H1 (cell line): ENCODE data around the gene KCTD7.

ENCODE experiments used
- CEBPB ChIP-seq: IDR thresholded peaks from 2 replicates; pipeline ENCODE4 v1.6.1; 2012; ENCODE audit warnings: low read depth, low read length
- CREB1 ChIP-seq: IDR thresholded peaks from 2 replicates; pipeline ENCODE4 v1.6.1; 2012; ENCODE audit warnings: inconsistent platforms
- EP300 ChIP-seq, 2 experiments: IDR thresholded peaks; 1 replicate in 1 of 2; 2 replicates in 1 of 2; pipeline ENCODE4 v1.6.1; 2011 to 2012; ENCODE audit warnings: low read depth in 2 of 2, low read length in 2 of 2, mild to moderate bottlenecking in 2 of 2, borderline replicate concordance in 1 of 2, inconsistent platforms in 1 of 2, moderate library complexity in 1 of 2
- EZH2 ChIP-seq: fragments of 200-600 bp; sonication (generic); IDR thresholded peaks from 2 replicates; pipeline ENCODE4 v1.7.1; 2012; ENCODE audit warnings: low read depth, mild to moderate bottlenecking, moderate library complexity, low read length, inconsistent platforms; ENCODE audit not compliant: severe bottlenecking
- POLR2A ChIP-seq, 2 experiments: IDR thresholded peaks; 1 replicate in 1 of 2; 2 replicates in 1 of 2; pipeline ENCODE4 v1.6.1; 2011; ENCODE audit warnings: low read depth in 2 of 2, low read length in 2 of 2, mild to moderate bottlenecking in 2 of 2; ENCODE audit errors: control extremely low read depth in 1 of 2
- POLR2AphosphoS5 ChIP-seq: IDR thresholded peaks from 2 replicates; pipeline ENCODE4 v1.6.1; 2011; ENCODE audit warnings: low read depth, low read length
- RAD21 ChIP-seq, 2 experiments: IDR thresholded peaks in 1 of 2; conservative IDR thresholded peaks in 1 of 2; 2 replicates each; pipeline ENCODE4 v1.6.1; 2011; ENCODE audit warnings: low read depth in 2 of 2, low read length in 2 of 2, improper control_type of control experiment in 1 of 2, inconsistent platforms in 1 of 2, mild to moderate bottlenecking in 1 of 2, moderate library complexity in 1 of 2
- TAF1 ChIP-seq: IDR thresholded peaks from 2 replicates; pipeline ENCODE4 v1.6.1; 2011; ENCODE audit warnings: mild to moderate bottlenecking, low read depth, low read length
- TBP ChIP-seq: IDR thresholded peaks from 2 replicates; pipeline ENCODE4 v1.6.1; 2011; ENCODE audit warnings: low read depth, low read length, improper control_type of control experiment
- TEAD4 ChIP-seq: IDR thresholded peaks from 2 replicates; pipeline ENCODE4 v1.6.1; 2012; ENCODE audit warnings: low read depth, low read length, inconsistent platforms, mixed read lengths
- TF ChIP-seq, protein P1 (sequence below), 3 experiments: IDR thresholded peaks; 1 replicate in 2 of 3; 2 replicates in 1 of 3; pipeline versions ENCODE4 v1.5.1 to v1.6.1; 2011; ENCODE audit warnings: low read length in 3 of 3, mild to moderate bottlenecking in 3 of 3, inconsistent platforms in 2 of 3, low read depth in 1 of 3, moderate library complexity in 1 of 3; ENCODE audit not compliant: insufficient read depth in 1 of 3; ENCODE audit errors: control extremely low read depth in 1 of 3
- TF ChIP-seq, protein P2 (sequence below): IDR thresholded peaks from 2 replicates; pipeline ENCODE4 v1.6.1; 2012; ENCODE audit warnings: inconsistent platforms

DNA sequence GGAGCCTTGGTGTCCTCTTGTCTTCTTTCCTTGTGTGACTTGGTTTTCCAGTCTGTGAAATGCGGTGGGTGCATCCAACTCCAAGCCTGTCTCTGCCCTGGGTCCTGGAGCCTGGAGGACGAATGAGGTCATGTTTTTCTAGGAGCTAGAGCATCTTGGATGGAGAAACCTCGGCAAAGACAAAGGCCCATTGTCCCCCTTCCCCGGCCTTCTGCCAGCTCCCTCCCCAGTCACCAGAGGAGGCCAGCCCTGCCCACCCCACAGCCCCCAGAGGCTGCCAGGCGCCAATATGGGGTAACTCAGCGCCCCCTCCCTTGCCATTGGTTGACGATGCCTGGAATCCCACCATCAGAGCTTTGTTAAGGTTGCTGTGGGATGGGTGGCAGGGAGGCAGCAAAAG, 40.4 kb downstream of the KCTD7 start:
- no peak for TF ChIP-seq POLR2A (IDR thresholded peaks at IDR 0.05; ENCODE audit: control extremely low read depth in 1 of 2, low read depth in 2 of 2, low read length in 2 of 2)
- TF ChIP-seq TBP, result no peak
- TF ChIP-seq RAD21 (IDR thresholded peaks at IDR 0.05 in 1 of 2, conservative IDR thresholded peaks at IDR 0.05 in 1 of 2; ENCODE audit: low read depth in 2 of 2, low read length in 2 of 2), result no peak
- TF ChIP-seq, protein P1, sequence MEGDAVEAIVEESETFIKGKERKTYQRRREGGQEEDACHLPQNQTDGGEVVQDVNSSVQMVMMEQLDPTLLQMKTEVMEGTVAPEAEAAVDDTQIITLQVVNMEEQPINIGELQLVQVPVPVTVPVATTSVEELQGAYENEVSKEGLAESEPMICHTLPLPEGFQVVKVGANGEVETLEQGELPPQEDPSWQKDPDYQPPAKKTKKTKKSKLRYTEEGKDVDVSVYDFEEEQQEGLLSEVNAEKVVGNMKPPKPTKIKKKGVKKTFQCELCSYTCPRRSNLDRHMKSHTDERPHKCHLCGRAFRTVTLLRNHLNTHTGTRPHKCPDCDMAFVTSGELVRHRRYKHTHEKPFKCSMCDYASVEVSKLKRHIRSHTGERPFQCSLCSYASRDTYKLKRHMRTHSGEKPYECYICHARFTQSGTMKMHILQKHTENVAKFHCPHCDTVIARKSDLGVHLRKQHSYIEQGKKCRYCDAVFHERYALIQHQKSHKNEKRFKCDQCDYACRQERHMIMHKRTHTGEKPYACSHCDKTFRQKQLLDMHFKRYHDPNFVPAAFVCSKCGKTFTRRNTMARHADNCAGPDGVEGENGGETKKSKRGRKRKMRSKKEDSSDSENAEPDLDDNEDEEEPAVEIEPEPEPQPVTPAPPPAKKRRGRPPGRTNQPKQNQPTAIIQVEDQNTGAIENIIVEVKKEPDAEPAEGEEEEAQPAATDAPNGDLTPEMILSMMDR (IDR thresholded peaks at IDR 0.05; ENCODE audit: control extremely low read depth in 1 of 3, insufficient read depth in 1 of 3, low read depth in 1 of 3, low read length in 3 of 3), result no peak
- TF ChIP-seq CREB1, result no peak
- no peak for TF ChIP-seq EP300 (IDR thresholded peaks at IDR 0.05; ENCODE audit: borderline replicate concordance in 1 of 2, low read depth in 2 of 2, low read length in 2 of 2)
- TF ChIP-seq TAF1, result no peak
- TF ChIP-seq CEBPB, result no peak
- no peak for TF ChIP-seq POLR2AphosphoS5
- TF ChIP-seq EZH2, result no peak
- TF ChIP-seq, protein P2, sequence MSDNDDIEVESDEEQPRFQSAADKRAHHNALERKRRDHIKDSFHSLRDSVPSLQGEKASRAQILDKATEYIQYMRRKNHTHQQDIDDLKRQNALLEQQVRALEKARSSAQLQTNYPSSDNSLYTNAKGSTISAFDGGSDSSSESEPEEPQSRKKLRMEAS, result no peak
- no peak for TF ChIP-seq TEAD4
